ENCODE measurements around the gene ZNF79.

Gene ZNF79

DNA sequence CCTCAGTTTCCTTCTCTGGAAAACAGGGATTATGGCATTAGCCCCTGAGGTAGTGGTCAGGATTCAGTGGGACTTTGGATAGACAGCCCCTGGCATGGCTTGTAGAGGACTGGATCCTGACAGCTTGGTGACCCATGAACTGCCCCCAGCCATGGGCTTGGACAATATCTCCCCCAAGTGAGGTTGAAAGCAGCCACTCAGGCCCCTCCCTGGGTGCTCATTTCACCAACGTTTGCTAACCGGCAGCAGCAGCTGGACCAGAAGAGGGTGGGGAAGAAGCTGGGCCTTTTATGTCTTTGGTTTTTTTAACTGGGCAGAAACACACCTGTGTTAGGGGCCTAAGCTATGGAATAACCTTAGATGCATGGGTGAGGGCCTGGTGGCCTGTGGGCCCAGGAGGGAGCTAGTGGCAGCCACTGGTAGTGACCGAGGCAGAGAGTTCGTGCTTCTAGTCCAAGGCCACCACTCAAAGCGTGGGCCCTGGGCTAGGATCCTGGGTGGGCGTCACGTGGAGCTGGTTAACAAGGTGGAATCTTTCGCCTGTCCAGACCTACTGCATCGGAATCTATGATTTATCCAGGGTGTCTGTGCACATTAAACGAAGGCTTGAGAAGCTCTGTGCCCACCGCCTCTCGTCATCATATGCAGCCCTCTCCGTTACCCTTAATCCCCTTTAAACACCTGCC is 25.3 kb upstream of the ZNF79 start:
- DNase-seq, result no peak

DNA sequence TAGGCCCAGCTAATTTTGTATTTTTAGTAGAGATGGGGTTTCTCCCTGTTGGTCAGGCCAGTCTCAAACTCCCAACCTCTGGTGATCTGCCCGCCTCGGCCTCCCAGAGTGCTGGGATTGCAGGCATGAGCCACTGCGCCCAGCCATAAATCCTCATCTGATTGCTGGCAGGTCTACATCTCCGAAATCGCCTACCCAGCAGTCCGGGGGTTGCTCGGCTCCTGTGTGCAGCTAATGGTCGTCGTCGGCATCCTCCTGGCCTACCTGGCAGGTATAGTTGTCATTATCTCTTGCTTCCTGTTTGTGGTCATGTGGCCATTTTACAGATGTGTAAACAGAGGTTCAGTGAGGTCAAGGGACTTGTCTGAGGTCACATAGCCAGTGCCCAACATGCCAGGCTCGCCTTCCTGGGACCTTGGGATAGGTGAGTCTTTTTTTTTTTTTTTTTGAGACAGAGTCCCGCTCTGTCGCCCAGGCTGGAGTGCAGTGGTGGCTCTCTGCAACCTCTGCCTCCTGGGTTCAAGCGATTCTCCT is 24.4 kb upstream of the ZNF79 start:
- no peak for DNase-seq

DNA sequence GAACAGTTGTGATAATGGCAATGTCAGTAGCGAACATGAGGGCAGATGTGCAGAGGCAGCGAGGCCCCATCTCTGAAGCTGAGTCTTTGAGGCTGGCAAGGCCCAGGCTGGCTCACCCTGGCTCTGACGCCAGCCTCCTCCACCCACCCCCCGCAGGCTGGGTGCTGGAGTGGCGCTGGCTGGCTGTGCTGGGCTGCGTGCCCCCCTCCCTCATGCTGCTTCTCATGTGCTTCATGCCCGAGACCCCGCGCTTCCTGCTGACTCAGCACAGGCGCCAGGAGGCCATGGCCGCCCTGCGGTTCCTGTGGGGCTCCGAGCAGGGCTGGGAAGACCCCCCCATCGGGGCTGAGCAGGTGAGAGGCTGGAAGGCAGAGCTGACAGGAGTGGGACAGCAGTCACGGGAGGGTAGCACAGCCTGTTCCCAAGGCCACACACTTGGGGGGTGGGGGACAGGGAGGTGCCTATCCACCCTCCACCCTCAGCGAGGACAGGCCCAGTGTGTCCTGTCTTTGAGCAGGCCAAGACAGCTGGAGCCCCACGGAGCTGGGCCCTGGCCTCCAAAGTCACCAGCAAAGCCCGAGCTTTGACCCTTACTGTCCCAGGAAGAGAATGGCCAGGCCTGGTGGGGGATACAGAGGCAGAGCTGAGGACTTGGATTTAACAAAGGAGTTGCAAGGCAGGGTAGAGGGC is 21.6 kb upstream of the ZNF79 start:
- no peak for DNase-seq

DNA sequence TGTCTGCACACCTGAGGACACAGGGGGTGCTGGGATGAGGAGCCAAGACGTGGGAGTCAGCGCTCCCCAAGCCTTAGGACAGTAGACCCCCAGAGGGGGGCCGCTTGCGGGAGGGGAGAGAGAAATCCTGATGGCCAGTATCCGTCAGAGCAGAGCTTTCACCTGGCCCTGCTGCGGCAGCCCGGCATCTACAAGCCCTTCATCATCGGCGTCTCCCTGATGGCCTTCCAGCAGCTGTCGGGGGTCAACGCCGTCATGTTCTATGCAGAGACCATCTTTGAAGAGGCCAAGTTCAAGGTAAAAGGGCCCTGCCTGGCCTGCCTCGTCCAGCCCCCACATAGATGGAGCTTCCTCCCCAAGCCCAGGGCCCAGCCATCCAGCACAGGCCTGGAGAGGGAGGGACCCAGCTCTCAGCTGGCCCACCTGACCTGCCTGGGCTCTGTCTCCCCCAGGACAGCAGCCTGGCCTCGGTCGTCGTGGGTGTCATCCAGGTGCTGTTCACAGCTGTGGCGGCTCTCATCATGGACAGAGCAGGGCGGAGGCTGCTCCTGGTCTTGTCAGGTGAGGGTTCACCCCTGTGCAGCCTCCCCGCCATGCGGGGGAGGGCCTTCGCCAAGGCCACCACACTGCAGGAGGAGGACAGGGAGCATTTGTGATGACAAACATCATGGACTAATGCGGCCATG is 20.5 kb upstream of the ZNF79 start:
- DNase-seq, result no peak

DNA sequence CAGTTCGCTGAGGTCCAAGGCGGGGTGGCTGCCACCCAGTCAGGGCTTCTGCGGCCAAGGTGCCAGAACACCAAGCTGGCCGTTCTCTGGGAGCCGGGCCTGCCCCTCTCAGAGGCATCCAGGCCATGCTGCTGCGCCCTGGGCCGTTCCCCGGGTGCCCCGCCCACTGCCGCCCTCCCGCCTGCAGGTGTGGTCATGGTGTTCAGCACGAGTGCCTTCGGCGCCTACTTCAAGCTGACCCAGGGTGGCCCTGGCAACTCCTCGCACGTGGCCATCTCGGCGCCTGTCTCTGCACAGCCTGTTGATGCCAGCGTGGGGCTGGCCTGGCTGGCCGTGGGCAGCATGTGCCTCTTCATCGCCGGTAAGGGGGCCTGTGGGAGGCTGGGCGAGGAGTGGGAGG is 19.6 kb upstream of the ZNF79 start:
- no peak for DNase-seq

DNA sequence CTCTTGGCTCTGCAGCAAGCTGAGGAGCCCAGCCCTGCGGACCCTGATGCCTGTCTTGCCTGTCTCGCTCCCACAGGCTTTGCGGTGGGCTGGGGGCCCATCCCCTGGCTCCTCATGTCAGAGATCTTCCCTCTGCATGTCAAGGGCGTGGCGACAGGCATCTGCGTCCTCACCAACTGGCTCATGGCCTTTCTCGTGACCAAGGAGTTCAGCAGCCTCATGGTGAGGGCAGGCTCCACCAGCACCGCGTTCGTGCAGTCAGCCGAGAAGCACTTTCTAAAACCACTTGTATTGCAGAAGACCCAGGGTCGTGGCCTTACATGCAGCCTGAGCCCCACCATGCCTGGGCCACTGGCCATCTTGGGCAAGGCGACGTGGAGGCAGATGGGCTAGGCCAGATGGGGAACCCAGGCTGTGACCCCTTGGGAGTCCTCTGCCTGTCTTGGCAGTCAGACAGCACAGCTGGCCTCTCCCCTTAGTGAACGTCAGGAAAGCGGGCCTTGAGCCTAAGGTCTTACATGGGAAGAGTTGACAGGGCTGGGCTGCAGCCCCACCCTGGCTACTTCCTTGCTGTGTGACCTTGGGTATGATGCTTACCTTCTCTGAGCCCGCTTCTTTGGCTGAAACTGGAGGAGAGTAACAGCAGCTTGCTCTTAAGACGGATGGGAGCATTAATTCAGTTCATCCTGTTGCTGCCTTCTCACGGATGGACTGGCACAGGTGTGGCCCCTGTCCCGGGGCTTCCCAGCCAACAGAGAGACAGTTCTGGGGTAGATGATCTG is 18.6 kb upstream of the ZNF79 start:
- DNase-seq, result no peak

DNA sequence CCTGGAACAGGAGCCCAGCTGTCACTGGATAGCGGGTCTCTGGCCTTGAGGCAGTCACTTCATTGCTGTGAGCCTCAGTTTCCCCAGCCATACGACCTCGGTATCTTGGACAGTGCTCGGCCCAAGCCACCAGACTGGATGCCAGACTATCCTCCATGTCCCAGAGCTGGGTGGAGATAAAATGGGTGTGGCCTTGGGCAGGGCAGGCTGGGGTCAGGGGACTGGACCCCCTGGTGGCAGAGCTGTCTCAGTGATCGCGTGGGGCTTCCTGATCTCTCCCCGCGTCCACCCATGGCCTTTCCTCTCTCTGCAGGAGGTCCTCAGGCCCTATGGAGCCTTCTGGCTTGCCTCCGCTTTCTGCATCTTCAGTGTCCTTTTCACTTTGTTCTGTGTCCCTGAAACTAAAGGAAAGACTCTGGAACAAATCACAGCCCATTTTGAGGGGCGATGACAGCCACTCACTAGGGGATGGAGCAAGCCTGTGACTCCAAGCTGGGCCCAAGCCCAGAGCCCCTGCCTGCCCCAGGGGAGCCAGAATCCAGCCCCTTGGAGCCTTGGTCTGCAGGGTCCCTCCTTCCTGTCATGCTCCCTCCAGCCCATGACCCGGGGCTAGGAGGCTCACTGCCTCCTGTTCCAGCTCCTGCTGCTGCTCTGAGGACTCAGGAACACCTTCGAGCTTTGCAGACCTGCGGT is 17.2 kb upstream of the ZNF79 start:
- no peak for DNase-seq

DNA sequence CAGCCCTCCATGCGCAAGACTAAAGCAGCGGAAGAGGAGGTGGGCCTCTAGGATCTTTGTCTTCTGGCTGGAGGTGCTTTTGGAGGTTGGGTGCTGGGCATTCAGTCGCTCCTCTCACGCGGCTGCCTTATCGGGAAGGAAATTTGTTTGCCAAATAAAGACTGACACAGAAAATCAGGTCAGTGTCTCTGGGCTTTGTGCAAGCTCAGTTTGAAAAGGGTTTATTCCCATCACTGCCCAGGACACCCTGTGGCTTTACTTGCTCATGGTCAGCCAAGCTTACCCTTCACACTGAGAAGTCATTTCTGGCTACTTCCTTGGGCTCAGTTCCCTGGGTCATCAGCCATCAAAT is 16.7 kb upstream of the ZNF79 start:
- no peak for DNase-seq

DNA sequence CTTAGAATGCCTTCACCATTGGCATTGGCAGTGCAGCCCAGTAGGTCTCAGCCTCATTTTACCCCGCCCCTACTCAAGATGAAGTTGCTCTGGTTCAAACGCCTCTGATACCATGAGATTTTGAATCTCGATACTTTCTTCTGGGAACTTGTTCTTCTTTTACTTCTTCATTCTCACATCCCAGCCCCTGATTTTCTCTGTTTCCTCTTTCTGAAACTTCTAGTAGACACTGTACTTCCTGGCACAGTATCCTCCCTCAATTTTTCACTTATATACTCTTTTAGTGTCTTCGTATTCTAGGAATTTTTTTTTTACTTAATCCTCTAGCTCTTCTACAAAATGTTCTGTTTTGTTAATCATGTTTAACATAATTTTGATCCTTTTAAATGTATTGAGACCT is 13.1 kb upstream of the ZNF79 start:
- DNase-seq, result no peak

DNA sequence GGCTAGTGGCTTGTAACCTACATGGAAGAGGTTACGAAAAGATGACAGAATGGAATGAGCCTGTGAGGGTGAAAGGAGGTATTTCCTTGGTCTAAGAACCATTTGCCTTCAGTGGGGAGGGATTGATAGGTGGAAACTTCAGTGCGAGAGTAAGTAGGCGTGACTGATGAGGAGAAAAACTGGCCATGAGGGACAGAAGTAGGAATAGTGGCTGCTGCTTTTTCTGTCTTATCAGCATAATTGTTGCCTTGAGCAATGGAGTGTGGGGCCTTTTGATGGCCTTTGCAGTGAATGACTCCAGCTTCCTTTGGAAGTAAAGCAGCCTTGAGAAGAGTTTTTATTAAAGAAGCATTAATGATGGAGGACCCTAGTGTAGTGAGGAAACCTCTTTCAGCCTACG is 9.0 kb upstream of the ZNF79 start:
- DNase-seq, result no peak

DNA sequence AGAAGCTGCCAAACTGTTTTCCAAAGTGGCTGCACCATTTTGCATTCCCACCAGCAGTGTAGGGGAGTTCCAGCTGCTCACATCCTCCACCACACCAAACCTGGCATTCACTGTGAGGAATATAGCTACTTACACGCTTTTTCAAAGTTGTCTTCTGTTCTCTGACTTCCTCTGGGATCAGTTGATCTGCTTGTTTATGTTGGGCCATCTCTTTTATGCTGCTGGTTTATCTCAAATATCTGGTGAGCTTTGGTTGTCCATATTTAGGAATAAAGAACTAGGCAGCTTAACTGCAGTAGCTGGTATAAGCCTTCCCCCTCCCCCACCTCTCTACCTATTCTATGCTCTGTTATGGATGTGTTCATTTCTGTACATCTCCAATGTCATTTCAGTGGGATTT is 8.5 kb upstream of the ZNF79 start:
- DNase-seq, result no peak

DNA sequence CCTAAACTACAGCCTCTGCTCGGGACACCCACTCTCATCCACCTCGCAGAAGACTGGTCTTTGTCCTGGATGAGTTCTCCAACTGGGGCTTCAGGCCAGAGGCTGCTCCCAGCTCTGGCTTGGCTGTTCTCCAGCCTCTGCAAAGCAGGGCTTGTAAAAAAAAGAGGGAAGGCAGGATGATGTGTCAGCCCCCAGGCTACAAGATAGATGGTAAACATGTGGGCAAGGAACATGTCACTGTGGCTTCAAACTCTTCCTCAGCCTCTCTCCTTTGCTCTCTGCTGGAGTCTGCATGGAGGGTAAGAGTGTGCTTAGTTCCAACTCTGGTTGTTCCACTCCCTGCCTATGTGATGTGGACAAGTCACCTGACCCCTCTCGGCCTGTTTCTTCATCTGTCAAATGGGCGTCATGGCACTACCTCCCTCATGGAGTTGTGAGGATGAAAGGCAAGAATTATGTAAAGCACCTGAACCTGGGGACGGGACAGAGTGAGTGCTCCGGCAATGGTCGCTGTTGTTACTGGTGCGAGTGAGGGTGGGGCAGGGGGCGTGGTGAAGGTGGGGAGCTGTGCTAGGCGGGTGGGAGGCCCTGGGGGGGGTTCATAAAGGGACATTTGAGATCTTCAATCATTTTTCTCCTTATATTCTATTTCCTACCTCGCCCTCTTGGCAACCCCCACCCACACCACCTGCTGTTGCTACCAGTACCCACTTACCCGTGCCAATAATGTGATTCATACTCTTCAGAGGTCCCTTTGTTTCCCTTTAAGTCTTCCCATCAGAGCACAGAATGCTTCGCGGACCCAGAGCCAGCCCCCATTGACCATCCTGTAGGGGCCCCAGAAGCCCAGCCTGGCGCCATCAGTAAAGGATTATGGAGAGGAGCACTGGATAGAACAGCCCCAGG is 6.8 kb upstream of the ZNF79 start:
- no peak for DNase-seq

DNA sequence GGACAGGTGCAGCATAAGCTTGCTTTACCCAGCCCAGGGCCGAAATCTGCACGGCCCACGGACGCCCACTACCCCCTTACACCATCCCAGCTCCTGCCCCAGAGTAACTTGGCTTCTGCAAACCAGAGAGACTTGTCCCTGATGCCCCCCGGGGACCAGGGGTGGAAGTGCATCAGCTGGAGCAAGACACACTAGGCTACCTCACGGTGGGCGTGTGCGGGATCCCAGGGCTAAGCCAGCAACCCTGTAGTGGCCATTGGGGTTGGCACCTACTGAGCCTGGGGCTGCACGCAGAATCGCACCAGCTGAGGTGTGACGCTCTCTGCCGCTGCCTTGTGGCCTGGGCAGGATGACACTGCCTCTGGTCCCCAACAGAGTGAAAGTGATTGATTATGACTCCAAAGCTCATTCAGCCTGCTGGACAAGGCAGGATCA is 6.1 kb upstream of the ZNF79 start:
- no peak for DNase-seq

DNA sequence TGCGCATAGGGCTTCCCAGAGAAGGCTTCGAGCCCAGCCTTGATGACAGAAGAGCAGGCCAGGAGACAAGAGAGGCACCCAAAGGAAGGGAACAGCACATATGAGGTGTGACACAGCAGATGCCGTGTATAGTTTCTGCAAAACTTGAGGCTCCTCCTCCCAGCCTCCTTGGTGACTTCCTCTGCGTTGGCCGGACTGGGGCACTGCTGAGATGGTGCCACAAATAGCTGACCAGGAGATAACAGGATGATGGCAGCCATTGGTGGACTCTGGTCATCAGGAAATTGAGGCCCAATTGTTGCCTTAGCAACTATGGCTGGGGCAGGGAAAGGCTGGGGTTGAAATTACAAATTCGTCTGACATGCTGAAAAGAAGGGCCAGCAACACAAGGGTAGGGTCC is 4.8 kb upstream of the ZNF79 start:
- no peak for DNase-seq

DNA sequence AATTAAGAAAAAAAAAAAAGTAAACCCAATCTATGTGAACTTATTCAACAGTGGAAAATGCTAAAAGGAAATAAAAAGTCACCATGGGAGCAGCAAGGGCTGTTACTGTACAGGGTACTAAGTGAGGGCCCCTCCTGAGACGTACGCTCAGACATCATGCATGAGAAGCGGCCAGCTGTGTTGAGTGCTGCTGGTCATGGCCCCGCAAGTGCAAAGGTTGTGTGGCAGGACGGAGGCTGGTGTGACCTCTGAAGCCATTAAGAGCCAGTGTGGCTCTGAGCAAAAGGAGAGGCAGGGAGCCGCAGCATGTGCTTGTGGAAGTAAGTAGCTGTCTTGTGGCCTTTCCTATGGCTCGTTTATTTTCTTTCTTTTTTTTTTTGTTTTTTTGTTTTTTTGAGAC is 3.1 kb upstream of the ZNF79 start:
- no peak for DNase-seq

DNA sequence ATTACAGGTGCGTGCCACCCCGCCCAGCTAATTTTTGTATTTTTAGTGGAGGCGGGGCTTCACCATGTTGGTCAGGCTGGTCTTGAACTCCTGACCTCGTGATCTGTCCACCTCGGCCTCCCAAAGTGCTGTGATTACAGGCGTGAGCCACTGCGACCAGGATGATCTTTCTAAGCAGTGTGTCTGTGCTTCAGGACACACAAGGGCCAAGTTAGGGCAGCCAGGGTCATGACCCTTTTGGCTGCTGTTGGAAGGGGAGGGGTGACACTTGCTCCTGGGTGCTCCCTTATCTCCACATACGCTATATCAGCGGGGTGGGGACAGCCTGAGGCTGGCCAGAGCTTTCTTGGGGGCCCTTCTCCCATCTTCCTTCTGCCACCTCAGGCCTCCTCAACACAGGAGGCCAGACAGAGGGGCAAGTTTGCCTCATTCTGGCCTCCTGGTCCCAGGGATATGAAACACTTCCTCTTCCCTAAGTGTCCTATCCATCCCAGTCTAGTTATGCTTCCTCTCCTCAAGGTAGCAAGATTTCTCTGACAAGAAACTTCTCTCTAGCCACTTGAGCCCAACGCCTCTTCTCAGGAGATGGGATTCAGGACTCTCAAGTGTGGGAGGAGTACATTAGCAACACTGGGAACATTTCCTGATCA is 1.9 kb upstream of the ZNF79 start:
- DNase-seq, result no peak

DNA sequence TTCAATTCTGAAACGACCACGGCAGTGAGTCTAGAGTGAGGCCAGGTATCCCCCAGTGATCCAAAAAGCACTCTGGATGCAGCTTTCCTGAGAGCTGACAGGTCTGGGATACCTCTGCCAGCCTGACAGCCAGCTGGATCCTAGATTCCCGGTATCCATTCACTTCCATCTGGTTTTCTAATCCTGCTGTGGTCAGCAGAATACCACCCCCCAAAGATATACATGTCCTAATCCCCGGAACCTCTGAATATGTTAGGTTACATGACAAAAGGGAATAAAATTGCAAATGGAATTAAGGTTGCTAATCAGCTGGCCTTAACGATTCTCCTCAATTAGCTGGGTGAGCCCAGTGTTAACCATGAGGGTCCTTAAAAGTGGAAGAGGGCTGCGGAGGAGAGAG is 1.4 kb upstream of the ZNF79 start:
- no peak for DNase-seq

DNA sequence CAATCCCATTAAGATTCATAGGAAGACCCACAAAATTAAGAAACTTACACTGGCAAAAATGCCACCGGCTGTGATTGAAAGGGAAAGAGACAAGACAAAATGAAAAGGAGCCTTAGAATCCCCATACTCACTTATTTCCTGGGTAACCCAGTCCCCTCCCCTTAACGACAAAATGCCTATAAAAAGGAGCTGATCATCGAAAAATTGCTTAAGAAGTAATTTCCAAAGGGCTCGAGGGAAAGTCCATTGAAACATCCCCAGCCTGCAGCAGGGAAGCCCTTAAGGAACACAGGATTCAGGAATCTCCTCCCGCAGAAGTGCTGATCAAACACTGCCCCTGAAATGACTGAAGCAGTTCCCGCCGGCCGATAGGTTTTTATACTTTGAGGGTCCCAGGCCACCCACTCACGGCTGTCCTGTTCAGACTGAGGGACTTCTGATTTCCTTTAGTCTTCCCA is 677 bp upstream of the ZNF79 start:
- DNase-seq, result no peak

DNA sequence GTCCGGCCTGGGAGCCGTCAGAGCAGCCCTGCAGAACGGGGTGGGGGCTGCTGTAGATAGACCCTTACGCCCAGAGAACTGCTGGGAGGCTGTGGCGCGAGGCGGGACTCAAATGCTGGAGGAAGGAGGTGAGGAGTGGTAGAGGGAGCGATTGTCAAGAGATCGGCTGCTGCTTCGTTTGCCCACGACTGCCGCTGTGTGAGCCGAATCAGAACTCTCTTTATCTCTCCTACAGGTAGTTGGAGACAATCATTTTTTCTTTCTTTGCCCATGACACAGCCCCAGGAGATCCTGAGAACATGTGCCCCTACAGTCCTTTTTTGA is 456 bp downstream of the ZNF79 start:
- DNase-seq, result no peak

DNA sequence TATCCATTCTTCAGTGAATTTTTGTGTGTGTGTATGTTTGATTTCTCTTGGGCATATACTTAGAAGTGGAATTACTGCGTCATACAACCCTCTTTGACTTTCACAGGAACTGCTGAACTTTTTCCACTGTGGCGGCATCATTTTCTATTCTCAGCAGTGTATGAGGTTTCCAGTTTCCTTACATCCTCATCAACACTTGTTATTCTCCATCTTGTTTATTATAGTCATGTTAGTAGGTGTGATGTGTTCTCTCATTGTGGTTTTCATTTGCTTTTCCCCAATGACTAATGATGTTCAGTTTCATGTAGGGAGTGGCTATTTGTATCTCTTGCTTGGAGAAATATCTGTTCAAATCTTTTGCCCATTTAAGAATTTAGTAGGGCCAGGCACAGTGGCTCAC is 2.6 kb downstream of the ZNF79 start:
- DNase-seq, result no peak

DNA sequence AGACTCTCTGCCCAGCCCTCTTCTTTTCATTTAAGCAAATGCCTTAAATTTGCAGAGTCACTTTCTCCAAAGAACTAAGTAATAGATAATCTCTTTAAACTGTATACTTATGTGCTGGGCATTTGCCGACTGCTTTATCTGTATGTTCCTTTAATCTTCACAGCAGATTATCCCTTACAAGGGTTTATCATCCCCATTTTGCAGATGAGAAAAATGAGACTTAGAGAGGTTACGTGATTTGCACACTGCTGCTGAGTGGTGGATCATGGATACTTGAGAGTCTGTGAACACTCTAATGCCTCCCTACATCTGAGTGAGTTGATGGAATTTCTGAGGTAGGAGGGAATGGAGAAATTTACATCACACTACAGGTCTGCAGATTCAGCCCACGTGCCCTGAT is 4.2 kb downstream of the ZNF79 start:
- no peak for DNase-seq
